ENCODE data around the gene CHMP6. TPM values are rescaled to one million over a fixed set of nuclear protein-coding genes. Genes with fewer than 3 reads are reported as not detected.

Gene CHMP6
- total and polyA plus RNA-seq, 5 donors: 18.4 to 24.6 (median 20.4) TPM

DNA sequence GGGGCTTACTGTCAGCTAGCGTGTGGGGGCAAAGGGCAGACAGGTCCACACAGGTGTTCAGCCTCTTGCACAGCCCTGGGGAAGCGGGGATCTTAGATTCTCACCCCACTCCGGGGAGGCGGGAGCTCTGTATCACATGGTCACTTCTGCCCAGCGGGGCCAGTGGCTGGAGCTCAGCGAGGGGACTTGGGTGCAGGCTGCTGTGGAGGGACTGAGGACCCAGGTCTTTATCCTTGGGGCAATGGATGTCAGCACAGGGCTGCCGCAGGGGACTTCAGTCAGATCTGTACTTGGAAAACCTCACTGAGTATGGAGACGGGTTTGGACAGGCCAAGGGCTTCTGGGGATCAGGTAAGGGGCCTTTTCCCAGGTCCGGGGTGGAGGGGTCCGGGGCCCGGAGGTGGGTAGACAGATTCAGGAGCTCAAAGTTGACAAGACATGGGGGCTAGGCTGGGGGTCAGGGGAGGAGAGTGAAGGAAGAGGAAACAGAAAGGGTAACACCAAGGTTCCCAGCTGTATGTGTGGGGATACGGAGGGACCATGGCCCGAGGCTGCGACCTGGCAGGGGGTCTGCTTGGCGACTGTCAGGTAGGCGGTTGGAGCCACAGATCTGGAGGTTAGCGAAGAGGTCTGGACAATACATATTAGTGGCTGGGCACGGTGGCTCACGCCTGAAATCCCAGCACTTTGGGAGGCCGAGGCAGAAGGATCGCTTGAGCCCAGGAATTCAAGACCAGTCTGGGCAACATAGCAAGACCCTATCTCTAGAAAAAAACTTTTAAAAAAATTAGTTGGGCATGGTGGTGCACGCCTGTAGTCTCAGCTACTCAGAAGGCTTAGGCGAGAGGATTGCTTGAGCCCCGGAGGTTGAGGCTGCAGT is 28.2 kb downstream of the CHMP6 start:
- no peaks in the 10 kb centered on the region for H3K27me3 ChIP-seq (ENCODE audit: control insufficient read depth, insufficient read depth)
- ATAC-seq (no peak), DNase-seq (peak in 2 of 3 donors; percentile 37 to 49)
- no peak overlapping the region for H3K27ac ChIP-seq (ENCODE audit: low read length)
- 85% methylated on average over 24 of the region's 24 CpGs for WGBS
- no peaks in the 10 kb centered on the region for H3K4me1 ChIP-seq (ENCODE audit: control insufficient read depth, insufficient read depth, low read length)
- intact Hi-C loops (cut with DNase I): loop anchor here in 1 of 4 donors (5.0 kb wide), 1 partner anchor 77 kb away; no protein-coding TSS in a partner anchor
- H3K4me3 ChIP-seq (ENCODE audit: low read length): no peak overlapping the region
- no peaks in the 10 kb centered on the region for H3K9me3 ChIP-seq (ENCODE audit: control insufficient read depth, low read length)

DNA sequence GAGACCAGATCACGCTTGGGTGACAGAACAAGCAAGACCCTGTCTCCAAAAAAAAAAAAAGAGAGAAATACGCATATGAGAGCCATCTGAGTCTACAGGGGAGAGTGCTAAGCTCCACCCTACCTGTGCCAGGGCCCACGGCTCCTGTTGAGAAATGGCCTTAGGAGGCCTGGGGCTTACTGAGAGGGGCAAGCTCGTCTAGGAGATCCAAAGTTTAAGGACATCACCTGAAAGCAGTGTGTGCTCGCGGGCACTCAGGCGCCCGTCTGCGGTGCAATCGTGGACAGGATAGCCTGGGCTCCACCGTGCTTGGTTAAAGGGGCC is 28.8 kb downstream of the CHMP6 start:
- WGBS: 92% methylated on average over 11 of the region's 11 CpGs

DNA sequence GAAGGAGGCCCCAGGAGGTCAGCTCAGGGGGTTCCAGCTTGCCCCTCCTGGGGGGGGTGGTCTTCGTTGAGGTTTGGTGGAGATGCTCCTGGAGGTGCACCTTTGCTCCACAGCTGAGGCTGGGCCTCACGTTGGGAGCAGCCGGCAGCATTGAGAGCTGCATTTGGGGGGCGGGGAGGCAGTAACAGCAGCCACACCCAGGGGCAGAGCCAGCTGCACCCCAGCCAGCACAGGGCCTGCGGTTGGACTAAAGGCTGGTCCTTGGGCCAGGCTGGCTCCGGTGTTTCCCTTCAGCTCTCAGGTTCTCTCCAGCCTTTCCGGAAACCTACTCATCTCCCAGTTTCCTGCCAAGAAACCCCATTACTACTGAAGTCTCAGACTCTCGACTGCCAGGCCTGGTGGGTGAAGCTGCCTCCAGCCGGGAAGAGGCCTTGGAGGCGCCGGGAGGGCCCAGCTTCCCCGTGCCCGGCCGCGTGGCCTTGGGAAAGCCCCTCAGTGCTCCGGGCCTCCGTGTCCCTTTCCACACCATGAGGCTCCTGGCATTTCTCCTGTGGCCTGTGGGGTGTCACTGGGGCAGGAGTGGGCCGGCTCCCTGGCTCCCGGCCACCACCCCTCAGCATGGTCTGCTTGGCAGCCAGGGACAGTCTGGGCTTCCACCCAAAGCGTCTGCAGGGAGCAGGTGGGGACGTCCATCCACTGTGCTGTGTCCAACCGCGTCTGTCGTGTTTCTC is 29.3 kb downstream of the CHMP6 start:
- intact Hi-C loops (cut with DNase I): loop anchor here in 1 of 4 donors (5.0 kb wide), 1 partner anchor 76 kb away; no protein-coding TSS in a partner anchor
- Histone ChIP-seq H3K27ac (ENCODE audit: low read length) (no peak overlapping the region), H3K4me1 (ENCODE audit: control insufficient read depth, insufficient read depth, low read length) (no peaks in the 10 kb centered on the region), H3K9me3 (ENCODE audit: control insufficient read depth, low read length) (no peaks in the 10 kb centered on the region), H3K4me3 (ENCODE audit: low read length) (no peak overlapping the region), H3K27me3 (ENCODE audit: control insufficient read depth, insufficient read depth) (no peaks in the 10 kb centered on the region)
- 40% methylated on average over 24 of the region's 24 CpGs for WGBS
- peak; percentile 61 to 86 (median 83) for DNase-seq
- ATAC-seq: peak; percentile 64 to 79

More for the DNA sequence above, 28.8 kb downstream of the CHMP6 start:
- Histone ChIP-seq H3K27me3 (ENCODE audit: control insufficient read depth, insufficient read depth) (no peaks in the 10 kb centered on the region), H3K9me3 (ENCODE audit: control insufficient read depth, low read length) (no peaks in the 10 kb centered on the region), H3K4me3 (ENCODE audit: low read length) (no peak overlapping the region), H3K27ac (ENCODE audit: low read length) (no peak overlapping the region), H3K4me1 (ENCODE audit: control insufficient read depth, insufficient read depth, low read length) (no peaks in the 10 kb centered on the region)
- intact Hi-C loops (cut with DNase I): loop anchor here in 1 of 4 donors (5.0 kb wide), 1 partner anchor 77 kb away; no protein-coding TSS in a partner anchor
- ATAC-seq: no peak
- no peak for DNase-seq

DNA sequence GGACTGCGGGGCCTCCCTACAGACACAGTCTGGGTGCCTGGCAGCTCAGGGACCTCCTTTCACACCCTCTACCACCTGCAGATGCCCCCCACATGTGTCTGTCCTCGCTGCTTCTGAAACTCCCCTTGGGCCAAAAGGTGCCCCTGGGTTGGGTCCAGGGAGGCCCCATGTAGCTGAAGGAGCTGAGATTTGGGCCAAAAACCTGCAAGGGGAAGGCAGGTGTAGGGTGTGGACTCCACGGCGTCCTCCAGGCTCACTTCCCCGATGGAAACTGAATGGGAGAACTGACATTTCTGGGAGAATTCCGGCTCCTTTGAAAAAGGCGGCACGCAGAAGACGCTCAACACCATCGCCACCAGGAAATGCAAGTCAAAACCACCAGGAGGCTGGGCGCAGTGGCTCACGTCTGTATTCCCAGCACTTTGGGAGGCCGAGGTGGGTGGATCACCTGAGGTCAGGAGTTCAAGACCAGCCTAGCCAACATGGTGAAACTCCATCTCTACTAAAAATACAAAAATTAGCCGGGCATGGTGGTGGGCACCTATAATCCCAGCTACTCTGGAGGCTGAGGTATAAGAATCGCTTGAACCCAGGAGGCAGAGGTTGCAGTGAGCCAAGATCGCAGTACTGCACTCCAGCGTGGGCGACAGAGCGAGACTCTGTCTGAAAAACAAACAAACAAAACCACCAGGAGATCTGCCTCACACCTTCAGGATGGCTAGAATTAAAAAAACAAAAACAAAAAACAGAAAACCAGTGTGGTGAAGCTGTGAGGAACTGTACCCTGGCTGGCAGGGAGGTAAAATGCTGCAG is 30.1 kb downstream of the CHMP6 start:
- DNase-seq (peak in 1 of 3 donors; percentile 35), ATAC-seq (no peak)
- WGBS: 81% methylated on average over 19 of the region's 19 CpGs
- Histone ChIP-seq H3K27me3 (ENCODE audit: control insufficient read depth, insufficient read depth) (no peaks in the 10 kb centered on the region), H3K9me3 (ENCODE audit: control insufficient read depth, low read length) (no peaks in the 10 kb centered on the region), H3K27ac (ENCODE audit: low read length) (no peak overlapping the region), H3K4me3 (ENCODE audit: low read length) (no peak overlapping the region), H3K4me1 (ENCODE audit: control insufficient read depth, insufficient read depth, low read length) (no peaks in the 10 kb centered on the region)
- intact Hi-C loops (cut with DNase I): loop anchor here in 2 of 4 donors (2.0 to 5.0 kb wide), 2 partner anchors 76 to 79 kb away; no protein-coding TSS in a partner anchor

DNA sequence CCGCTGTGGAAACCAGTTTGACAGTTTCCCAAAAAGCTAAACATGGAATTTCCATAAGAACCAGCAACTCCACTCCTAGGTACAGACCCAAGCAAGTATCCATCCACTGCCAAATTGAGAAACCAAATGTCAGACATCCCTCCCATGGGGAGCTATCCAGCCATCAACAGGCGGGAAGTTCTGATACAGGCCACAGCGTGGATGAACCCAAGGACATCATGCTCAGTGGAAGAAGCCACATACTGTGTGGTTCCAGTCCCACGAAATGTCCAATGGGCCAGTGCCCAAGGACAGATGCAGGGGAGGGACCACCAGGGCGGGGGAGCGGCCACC is 30.7 kb downstream of the CHMP6 start:
- no peak for ATAC-seq
- Histone ChIP-seq H3K4me1 (ENCODE audit: control insufficient read depth, insufficient read depth, low read length) (no peaks in the 10 kb centered on the region), H3K9me3 (ENCODE audit: control insufficient read depth, low read length) (no peaks in the 10 kb centered on the region), H3K4me3 (ENCODE audit: low read length) (no peak overlapping the region), H3K27ac (ENCODE audit: low read length) (no peak overlapping the region), H3K27me3 (ENCODE audit: control insufficient read depth, insufficient read depth) (no peaks in the 10 kb centered on the region)
- WGBS: 88% methylated on average over 6 of the region's 6 CpGs
- intact Hi-C loops (cut with DNase I): loop anchor here in 2 of 4 donors (2.0 to 5.0 kb wide), 2 partner anchors 75 to 78 kb away; no protein-coding TSS in a partner anchor
- DNase-seq: no peak

DNA sequence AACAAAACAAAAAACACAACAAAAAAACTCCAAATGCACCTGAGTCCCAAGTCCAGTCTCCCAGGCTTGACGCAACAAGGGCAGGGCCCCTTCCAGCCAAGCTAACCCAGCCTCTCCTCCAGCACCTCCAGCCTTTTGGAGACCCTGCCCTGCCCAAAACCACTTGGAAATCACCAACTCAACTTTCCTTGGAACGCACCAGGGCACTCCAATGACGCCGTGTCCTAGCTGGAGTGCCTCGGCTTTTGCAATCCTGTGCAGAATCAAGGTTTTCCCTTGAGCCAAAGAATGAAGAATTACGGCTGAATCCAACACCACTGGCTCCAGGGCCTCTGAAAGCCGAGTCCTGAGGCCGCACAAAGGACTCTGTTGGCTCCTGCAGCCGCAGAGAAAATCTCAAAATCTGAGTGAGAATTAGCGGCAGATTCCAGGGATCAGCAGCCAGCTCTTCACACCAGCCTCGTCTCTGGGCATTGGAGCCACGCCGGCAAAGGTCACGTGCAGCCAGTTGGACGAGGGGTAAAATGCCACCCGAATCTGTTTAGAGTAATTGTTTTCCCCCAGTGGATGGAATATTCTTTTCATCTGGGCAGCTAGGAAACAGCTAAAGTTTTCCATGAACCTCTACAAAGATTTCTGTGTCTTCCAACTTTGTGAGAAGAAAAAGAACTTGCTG is 33.6 kb downstream of the CHMP6 start:
- H3K27ac ChIP-seq (ENCODE audit: low read length): no peak overlapping the region
- H3K4me1 ChIP-seq (ENCODE audit: control insufficient read depth, insufficient read depth, low read length): peaks cover 3% of the 10 kb centered on the region
- no peaks in the 10 kb centered on the region for H3K27me3 ChIP-seq (ENCODE audit: control insufficient read depth, insufficient read depth)
- peak in 2 of 3 donors; percentile 47 to 48 for DNase-seq
- WGBS: 77% methylated on average over 16 of the region's 16 CpGs
- no peak overlapping the region for H3K4me3 ChIP-seq (ENCODE audit: low read length)
- intact Hi-C loops (cut with DNase I): loop anchor here in 2 of 4 donors (2.0 to 5.0 kb wide), 2 partner anchors 72 to 76 kb away; no protein-coding TSS in a partner anchor
- no peaks in the 10 kb centered on the region for H3K9me3 ChIP-seq (ENCODE audit: control insufficient read depth, low read length)
- no peak for ATAC-seq

DNA sequence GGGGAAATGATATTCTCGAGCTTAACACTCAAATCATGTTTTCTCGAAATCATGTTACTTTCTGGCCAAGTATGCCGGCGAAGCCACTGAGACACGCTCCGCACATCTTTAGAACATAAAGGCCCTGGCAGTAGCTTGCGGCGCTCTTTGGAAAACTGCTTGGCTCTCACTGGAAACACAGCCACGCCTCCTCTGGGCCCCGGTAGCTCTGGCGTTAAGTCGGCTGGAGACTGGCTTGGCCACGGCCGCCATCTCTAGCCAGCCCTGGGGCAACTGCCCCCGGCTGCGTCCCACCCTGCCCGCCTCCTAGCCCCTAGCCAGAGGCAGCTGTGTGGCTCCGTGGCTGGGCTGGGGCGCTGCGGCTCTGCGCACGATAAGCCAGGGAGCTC is 34.1 kb downstream of the CHMP6 start:
- H3K27ac ChIP-seq (ENCODE audit: low read length): no peak overlapping the region
- 78% methylated on average over 22 of the region's 22 CpGs for WGBS
- ATAC-seq (no peak), DNase-seq (peak in 2 of 3 donors; percentile 42 to 57)
- H3K27me3 ChIP-seq (ENCODE audit: control insufficient read depth, insufficient read depth): no peaks in the 10 kb centered on the region
- H3K4me3 ChIP-seq (ENCODE audit: low read length): no peak overlapping the region
- H3K4me1 ChIP-seq (ENCODE audit: control insufficient read depth, insufficient read depth, low read length): peaks cover 5% of the 10 kb centered on the region
- no peaks in the 10 kb centered on the region for H3K9me3 ChIP-seq (ENCODE audit: control insufficient read depth, low read length)
- intact Hi-C loops (cut with DNase I): loop anchor here in 2 of 4 donors (2.0 to 5.0 kb wide), 2 partner anchors 72 to 75 kb away; no protein-coding TSS in a partner anchor

DNA sequence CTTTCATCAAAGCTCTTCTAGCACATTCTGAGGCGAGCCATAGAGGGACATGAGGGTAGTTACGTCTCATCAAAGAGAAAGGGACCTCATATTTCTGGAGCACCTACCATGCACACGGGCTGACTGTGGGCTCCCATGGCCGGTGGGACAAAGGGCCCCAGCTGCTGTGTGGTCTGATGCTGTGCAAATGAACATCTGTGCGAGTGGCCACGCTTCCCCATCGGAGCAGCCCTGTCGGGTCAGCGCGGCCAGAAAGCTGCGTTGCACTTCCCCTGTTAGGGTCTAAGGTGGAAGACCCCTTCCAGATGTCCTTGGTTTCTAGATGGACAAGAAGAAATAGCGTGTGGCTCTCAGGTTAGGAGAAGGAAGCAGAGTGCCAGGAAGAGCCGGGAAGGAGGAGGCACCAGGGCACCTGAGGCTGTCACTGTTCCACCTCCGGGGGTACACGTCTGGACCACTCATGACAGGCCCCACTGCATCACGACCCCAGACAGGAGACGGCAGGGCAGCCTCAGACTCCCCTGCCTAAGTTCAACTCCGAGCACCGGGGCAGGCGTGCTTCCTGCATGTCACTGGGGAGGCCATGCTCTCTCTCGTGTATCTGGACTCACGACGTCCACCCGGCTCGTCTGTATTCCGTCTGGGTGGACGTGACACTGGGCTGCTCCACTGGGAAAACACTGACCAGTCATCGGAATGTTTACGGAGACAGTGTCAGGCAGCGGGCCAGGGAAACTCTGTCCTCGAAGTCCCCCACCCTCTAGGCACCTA is 34.8 kb downstream of the CHMP6 start:
- no peak overlapping the region for H3K27ac ChIP-seq (ENCODE audit: low read length)
- 50% methylated on average over 31 of the region's 31 CpGs for WGBS
- ATAC-seq (no peak), DNase-seq (peak in 2 of 3 donors; percentile 47 to 61)
- H3K4me1 ChIP-seq (ENCODE audit: control insufficient read depth, insufficient read depth, low read length): peaks cover 8% of the 10 kb centered on the region
- H3K27me3 ChIP-seq (ENCODE audit: control insufficient read depth, insufficient read depth): no peaks in the 10 kb centered on the region
- intact Hi-C loops (cut with DNase I): loop anchor here in 1 of 4 donors (5.0 kb wide), 1 partner anchor 71 kb away; no protein-coding TSS in a partner anchor
- no peaks in the 10 kb centered on the region for H3K9me3 ChIP-seq (ENCODE audit: control insufficient read depth, low read length)
- H3K4me3 ChIP-seq (ENCODE audit: low read length): no peak overlapping the region

DNA sequence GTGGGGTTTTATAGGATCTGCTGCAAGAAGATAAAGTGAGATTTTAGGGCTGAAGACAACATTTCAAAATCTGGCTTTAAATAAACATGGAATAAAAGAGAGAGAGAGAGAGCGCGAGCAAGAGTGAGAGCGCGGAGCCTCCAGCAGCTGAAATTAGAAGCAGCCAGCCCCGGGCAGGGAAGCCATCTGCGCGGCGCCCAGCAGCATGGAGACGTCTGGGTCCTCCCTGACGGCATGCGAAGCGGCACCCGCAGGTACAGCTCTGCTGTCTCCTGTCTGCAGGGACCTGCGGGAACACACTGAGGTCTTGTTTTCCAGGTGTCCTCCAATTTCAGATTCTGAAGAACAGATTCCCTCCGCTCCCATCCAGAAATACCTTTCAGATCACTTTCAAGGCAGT is 35.4 kb downstream of the CHMP6 start:
- intact Hi-C loops (cut with DNase I): loop anchor here in 1 of 4 donors (5.0 kb wide), 1 partner anchor 70 kb away; no protein-coding TSS in a partner anchor
- Histone ChIP-seq H3K27ac (ENCODE audit: low read length) (no peak overlapping the region), H3K27me3 (ENCODE audit: control insufficient read depth, insufficient read depth) (no peaks in the 10 kb centered on the region), H3K4me1 (ENCODE audit: control insufficient read depth, insufficient read depth, low read length) (peaks cover 12% of the 10 kb centered on the region), H3K9me3 (ENCODE audit: control insufficient read depth, low read length) (no peaks in the 10 kb centered on the region), H3K4me3 (ENCODE audit: low read length) (no peak overlapping the region)
- WGBS: 54% methylated on average over 15 of the region's 15 CpGs
- peak in 2 of 3 donors; percentile 47 to 57 for DNase-seq
- no peak for ATAC-seq

Data from right cardiac atrium (tissue), 5 donors.